NCI-H2029 (cell line): Measurements from ENCODE around the gene CHST1.

Experiments used
- DNase-seq: peaks from one replicate; lab custom pipeline; 2025; lab: John Stamatoyannopoulos, UW

The CHST1 gene

DNA sequence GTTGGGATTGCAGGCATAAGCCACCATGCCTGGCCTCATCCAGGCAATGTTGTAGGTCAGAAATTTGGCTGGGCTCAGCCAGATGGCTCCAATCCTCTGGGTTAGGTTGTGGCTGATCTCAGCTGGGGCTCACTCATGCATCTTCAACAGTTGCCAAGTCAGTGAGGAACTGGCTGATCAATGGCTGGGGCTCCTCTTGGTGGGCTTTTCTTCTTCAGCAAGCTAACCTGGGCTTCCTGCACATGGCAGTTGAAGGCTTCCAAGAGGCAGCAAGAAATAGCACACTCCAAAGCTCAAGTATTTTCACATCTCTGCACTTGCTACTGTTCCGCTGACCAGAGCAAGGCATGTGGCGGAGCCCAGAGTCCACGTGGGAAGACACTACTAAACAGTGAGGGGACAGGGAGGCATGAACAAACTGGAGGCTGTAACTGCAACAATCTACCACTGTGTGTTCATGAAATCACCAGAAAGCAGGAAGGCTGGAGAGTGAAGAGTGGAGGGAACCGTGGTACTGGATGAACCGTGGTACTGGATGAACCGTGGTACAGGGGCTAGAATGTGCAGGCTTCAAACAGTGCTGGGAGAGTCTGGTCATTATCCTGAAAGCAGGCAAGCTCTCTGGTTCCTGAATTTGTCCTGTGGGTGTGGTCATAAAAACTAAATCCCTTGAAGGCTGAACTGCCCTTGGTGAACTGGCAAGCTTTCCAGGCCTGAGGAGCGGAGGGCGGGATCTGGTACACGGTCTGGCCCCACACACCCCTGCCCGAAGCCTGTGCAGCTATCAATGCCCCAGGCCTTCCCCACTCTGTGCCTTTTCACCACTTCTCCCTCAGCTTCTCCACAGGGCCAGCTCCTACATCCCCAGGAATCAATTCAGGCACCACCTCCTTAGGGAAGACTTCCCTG, 20.2 kb downstream of the CHST1 start:
- no peak for DNase-seq

DNA sequence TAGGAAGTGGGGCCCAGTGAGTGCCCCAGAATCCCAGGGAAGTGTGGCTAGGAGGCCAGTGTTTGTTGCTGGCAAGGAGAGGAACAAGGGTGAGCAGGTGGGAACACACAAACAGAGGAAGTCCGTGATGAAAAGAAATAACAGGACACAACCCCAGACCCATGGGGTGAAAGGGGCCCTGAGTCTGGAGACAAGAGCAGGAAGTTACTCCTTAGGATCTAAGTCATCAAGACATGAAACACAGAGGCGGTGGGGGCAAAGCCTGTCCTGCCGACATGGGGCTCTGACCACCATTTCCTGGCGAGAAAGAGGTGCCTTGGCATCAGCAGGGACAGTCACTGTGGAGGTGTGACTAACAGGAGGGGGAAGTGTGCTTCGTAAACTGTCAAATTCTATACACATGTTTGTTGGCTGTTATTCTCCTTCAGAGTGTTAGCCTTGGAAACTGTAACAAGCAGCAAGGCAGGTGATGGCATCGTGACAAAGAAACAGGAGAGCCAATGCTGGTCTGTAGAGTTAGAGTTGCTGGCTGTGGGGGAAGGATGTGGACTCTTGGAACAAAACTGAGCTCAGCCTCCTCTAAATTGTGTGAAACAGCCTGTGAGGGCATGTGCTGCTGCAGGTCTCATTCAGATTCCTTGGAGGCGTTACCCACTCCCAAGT, 21.7 kb downstream of the CHST1 start:
- peak; percentile 51 for DNase-seq

GRCh38 chr11:45641961-45642360, 23.5 kb downstream of the CHST1 start:
- DNase-seq, result no peak

DNA sequence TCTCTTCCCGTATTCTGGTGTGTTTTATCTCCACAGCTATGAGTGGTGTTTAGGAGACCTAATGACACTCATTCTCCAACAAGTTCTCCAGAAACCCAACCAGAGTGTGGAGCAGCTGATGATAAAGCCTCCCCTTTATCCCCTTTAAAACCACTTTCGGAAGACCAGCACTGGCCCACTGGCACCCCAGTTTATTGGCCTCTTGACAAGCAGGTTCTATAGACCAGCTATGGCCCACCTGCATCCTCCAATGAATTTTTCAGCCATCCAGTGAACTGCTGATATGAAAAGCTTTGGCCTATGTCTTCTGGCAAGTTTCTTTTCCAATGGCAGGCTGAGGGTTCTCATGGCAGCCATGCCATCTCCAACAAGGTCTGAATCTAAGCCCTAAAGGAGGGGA, 27.4 kb downstream of the CHST1 start:
- no peak for DNase-seq

DNA sequence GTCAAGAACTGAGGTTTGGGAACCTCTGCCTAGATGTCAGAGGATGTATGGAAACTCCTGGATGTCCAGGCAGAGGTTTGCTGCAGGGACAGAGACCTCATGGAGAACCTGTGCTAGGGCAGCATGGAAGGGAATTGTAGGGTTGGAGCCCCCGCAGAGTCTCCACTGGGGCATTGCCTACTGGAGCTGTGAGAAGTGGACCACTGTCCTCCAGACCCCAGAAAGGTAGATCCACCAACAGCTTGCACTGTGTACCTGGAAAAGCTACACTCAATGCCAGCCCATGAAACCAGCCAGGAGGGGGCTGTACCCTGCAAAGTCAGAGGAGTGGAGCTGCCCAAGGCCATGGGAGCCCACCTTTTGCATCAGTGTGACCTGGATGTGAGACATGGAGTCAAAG, 29.5 kb downstream of the CHST1 start:
- no peak for DNase-seq

- DNase-seq, result no peak
These were observed 39.8 kb downstream of the CHST1 start for GRCh38 chr11:45625611-45626010.

DNA sequence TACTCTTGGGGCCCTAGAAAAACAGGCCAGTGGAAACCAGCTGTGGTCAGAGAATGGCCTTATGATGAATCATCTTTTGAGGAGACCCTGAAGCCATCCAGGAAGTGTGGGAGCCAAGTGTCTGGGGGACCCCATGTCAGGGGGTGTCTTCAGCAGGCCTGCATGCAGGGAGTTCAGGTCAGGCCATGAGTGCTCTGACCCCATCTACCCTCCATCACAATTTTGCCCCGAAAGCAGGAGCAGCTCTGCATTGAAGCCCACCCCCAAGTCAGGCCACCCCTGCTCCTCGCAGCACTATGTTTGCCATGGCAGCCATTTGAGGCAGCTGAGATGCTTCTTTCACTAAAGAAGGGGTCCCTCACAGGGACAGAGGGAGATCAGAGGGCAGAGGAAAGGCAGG, 41.3 kb downstream of the CHST1 start:
- DNase-seq, result no peak

- DNase-seq, result no peak
These were observed 42.6 kb downstream of the CHST1 start for GRCh38 chr11:45622861-45623260.

DNA sequence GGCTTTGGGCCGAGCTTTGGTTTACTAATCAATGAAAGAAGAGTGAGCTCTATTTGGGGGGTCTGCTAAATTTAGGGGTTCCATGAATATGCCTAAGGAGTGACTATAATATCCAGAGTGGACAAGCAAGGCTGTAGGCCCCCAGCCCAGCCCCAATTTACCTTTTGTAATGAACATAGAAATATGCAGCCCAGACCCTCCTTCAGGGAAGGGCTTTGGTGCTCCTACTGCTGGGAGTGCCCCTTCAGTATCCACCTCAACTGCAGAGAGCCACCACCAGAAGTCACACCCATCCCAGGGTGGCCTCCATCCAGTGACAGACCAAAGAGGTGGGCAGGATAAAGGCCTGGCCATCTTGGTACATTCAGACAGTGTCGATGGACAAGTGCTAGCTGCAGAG, 43.1 kb downstream of the CHST1 start:
- no peak for DNase-seq

GRCh38 chr11:45621588-45621987, 43.8 kb downstream of the CHST1 start:
- DNase-seq, result no peak

DNA sequence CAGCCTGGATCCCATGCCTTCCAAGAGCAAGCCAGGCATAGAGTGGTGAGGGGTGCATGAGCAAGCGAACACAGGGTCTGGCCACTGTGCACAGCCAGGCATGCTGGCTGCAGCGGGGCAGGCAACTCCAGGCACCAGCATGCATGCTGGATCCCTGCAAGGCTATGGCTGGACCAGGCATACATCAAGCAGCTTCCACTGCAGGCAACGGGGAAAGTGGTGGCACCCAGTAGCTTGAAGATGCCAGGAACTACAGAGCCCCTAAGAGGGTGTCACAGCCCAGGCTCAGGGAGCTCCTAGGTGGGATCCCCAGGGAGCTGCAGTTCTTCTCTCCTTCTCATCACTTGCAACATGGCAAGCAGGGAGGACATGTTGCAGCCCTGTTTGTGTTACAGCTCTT, 45.2 kb downstream of the CHST1 start:
- no peak for DNase-seq

DNA sequence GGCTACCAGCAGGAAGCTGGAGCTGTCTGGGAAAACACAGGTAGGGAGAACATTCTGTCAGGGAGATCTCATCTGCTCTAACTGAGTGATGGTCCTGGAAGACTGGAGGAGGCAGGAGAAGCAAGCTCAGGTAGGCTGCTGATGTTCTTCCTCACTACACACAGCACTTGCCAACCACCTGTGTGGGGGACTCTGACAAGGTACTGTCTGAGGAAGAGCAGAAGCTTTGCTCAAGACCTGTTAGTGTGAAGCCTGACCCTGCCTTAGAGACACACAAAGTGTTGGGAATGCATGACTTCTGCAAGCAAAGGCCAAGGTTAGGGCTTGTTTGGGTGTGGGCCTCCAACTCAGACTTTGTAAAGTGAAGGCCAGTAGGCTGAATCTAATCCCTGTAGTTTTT, 46.5 kb downstream of the CHST1 start:
- DNase-seq, result no peak

GRCh38 chr11:45617871-45618601, 47.4 kb downstream of the CHST1 start:
- no peak for DNase-seq

GRCh38 chr11:45616802-45617549, 48.4 kb downstream of the CHST1 start:
- DNase-seq, result no peak

DNA sequence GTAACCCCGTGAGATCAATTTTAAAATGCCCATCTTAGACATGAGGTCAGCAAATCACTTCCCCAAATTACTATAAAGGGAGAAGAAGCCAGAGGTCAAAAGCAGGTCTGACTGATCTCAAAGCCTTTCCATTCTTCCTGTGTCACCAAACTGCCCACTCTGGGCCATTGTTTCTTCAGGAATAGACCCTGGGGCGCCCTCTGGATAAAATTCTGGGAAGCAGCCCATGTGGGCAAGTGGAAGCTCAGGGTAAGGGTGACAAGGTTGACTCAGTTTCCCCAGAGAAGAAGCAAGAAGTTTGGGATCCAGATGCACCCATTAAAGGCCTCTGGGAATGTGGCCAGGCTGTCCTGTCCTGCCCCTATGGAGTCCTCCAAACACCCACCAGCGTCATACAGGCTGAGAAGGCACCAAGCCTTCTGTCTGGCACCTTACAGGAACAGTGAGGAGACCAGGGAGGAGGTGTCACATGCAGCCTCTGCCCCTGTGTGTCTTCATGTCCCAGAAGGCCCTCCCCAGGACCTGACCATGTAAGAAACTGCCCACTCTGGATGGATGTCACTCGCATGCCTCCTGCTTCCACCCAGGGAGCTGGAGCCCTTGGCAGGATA, 50.1 kb downstream of the CHST1 start:
- DNase-seq, result no peak

DNA sequence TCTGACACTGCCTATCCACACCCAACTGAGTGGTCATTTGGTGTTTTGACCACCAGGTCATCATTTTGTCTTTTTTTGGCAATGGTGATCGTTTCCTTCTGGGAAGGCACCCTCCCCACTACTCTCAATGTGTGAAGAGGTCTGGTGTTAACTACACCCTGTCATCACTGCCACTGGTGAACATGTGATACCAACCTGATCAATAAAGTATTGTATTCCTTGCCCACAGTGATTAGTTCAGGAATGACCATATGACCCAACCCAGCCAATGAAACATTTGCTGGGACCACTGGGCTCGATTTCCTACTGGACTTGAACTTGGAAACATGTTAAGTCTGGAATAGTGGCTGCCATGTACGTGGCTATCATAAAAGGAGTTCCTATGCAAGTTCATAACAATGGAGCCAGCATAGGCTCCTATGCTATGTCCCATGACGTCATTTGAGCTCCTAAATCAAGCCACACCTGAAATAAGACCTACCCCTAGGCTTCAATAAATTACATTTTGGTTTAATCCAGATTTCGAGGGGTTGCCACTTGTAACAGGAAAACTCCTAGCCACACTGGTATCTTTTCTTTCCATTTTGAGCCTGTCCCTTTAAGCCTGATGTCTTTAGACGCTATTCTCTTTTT, 51.1 kb downstream of the CHST1 start:
- no peak for DNase-seq

GRCh38 chr11:45610627-45611026, 54.8 kb downstream of the CHST1 start:
- no peak for DNase-seq

DNA sequence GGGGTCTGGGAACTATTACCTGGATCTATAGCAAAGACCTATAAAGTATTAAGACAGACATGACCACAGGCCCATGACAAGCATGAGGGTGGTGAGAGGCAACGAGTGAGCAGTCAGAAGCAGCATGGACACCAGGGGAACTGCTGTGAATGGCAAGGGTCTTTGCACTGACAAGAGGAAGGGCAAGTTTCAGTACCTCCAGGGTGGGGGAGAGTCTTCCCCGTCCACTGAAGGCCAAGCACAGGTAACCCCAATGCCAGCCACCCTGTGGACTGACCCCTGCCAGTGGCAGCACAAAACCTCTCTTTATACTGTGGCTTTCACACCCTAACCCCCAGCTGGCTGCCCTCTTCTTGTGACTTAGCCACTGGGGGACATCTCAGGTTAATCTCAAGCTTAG, 55.5 kb downstream of the CHST1 start:
- DNase-seq, result no peak

- DNase-seq, result no peak
These were observed 56.1 kb downstream of the CHST1 start for GRCh38 chr11:45609337-45609736.

DNA sequence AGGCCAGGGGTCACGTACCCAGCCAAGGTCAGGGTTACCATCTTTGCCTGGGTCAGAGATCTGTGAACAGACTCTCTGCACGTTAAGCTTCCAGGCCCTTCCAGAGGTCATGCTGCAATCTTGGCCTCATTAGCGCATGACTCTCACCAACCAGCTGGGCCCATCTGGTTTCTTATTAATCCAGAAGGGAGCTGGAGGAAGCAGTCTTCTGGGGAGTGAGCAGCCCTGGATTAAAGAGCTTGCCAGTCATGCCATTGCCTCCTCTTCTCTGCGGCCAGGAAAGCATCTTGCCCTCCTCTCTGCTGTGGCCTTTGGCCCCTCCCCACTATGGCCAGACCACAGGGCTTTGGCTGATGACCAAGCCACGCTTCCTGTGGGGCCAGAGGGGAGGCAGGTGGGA, 57.4 kb downstream of the CHST1 start:
- no peak for DNase-seq
